ENCODE results near the gene SEMA6B. TPM values are rescaled to one million over a fixed set of nuclear protein-coding genes. Genes with fewer than 3 reads are reported as not detected.
"Not testable (repeated sequence)": the region's sequence is repeated elsewhere in the genome, so short reads cannot be mapped to it uniquely, and the experiment has no call there.

The SEMA6B gene
- total RNA-seq, 4 donors from 2014 or later: 3.7 to 22.5 (median 14.2) TPM

- TF ChIP-seq EP300 (IDR thresholded peaks at IDR 0.05) (no peak), POLR2A (IDR thresholded peaks at IDR 0.05; ENCODE audit: low read depth) (no peak), POLR2AphosphoS5 (IDR thresholded peaks at IDR 0.05) (no peak), CTCF (IDR thresholded peaks at IDR 0.05) (no peak)
- H3K27ac ChIP-seq (replicated peaks in 1 of 4): no peak overlapping the region
- H3K27me3 ChIP-seq: peaks cover 0 to 13% (median 0%) of the 10 kb centered on the region in 4 donors
- WGBS: 78% methylated on average over 9 of the region's 9 CpGs
- no peak for DNase-seq (ENCODE audit: extremely low spot score)
- H3K4me3 ChIP-seq: no peak overlapping the region
- intact Hi-C loops (cut with DNase I): no loop called here
- H3K4me1 ChIP-seq: peaks cover 8 to 20% (median 18%) of the 10 kb centered on the region in 4 donors
- H3K9me3 ChIP-seq: no peaks in the 10 kb centered on the region
- peaks cover 0 to 4% (median 0%) of the 10 kb centered on the region in 4 donors for H3K36me3 ChIP-seq
These were observed 26.1 kb downstream of the SEMA6B start for GRCh38 chr19:4533334-4533733.

- intact Hi-C loops (cut with DNase I): no loop called here
- H3K4me3 ChIP-seq: no peak overlapping the region
- TF ChIP-seq POLR2A (IDR thresholded peaks at IDR 0.05; ENCODE audit: low read depth): no peak
- no peak for TF ChIP-seq POLR2AphosphoS5 (IDR thresholded peaks at IDR 0.05)
- TF ChIP-seq CTCF (IDR thresholded peaks at IDR 0.05): no peak
- TF ChIP-seq EP300 (IDR thresholded peaks at IDR 0.05): no peak
- 59% methylated on average over 10 of the region's 28 CpGs for WGBS
- H3K9me3 ChIP-seq: no peaks in the 10 kb centered on the region
- peaks cover 8 to 20% (median 16%) of the 10 kb centered on the region in 4 donors for H3K4me1 ChIP-seq
- no peak for DNase-seq (ENCODE audit: extremely low spot score)
- H3K27ac ChIP-seq (replicated peaks in 1 of 4): no peak overlapping the region
- H3K27me3 ChIP-seq: no peaks in the 10 kb centered on the region
- H3K36me3 ChIP-seq: peaks cover 0 to 4% (median 0%) of the 10 kb centered on the region in 4 donors
These were observed 27.8 kb downstream of the SEMA6B start for GRCh38 chr19:4531562-4532165.

GRCh38 chr19:4529924-4530522, 29.5 kb downstream of the SEMA6B start:
- intact Hi-C loops (cut with DNase I): loop anchor here (5.0 kb wide), 1 partner anchor 263 kb away; no protein-coding TSS in a partner anchor
- Histone ChIP-seq H3K9me3 (no peaks in the 10 kb centered on the region), H3K27me3 (no peaks in the 10 kb centered on the region), H3K4me3 (no peak overlapping the region), H3K27ac (replicated peaks in 1 of 4) (no peak overlapping the region), H3K4me1 (peaks cover 1 to 8% (median 6%) of the 10 kb centered on the region in 4 donors), H3K36me3 (peaks cover 0 to 4% (median 0%) of the 10 kb centered on the region in 4 donors)
- WGBS: 88% methylated on average over 14 of the region's 14 CpGs
- TF ChIP-seq CTCF (IDR thresholded peaks at IDR 0.05) (no peak), POLR2AphosphoS5 (IDR thresholded peaks at IDR 0.05) (no peak)
- DNase-seq (ENCODE audit: extremely low spot score): no peak

GRCh38 chr19:4528843-4529242, 30.6 kb downstream of the SEMA6B start:
- intact Hi-C loops (cut with DNase I): loop anchor here (5.0 kb wide), 1 partner anchor 262 kb away; no protein-coding TSS in a partner anchor

GRCh38 chr19:4527377-4527776, 32.1 kb downstream of the SEMA6B start:
- not testable (repeated sequence) for H3K36me3 ChIP-seq; H3K27ac ChIP-seq (replicated peaks in 1 of 4); H3K9me3 ChIP-seq; H3K27me3 ChIP-seq; H3K4me3 ChIP-seq; H3K4me1 ChIP-seq; DNase-seq (ENCODE audit: extremely low spot score)
- 93% methylated on average over 8 of the region's 8 CpGs for WGBS
- intact Hi-C loops (cut with DNase I): loop anchor here (5.0 kb wide), 1 partner anchor 260 kb away; no protein-coding TSS in a partner anchor

More at GRCh38 chr19:4528843-4529242, 30.6 kb downstream of the SEMA6B start:
- DNase-seq (ENCODE audit: extremely low spot score): no peak
- 72% methylated on average over 9 of the region's 15 CpGs for WGBS
- TF ChIP-seq POLR2AphosphoS5 (IDR thresholded peaks at IDR 0.05) (no peak), POLR2A (IDR thresholded peaks at IDR 0.05; ENCODE audit: low read depth) (no peak), EP300 (IDR thresholded peaks at IDR 0.05) (no peak), CTCF (IDR thresholded peaks at IDR 0.05) (no peak)
- Histone ChIP-seq H3K27ac (replicated peaks in 1 of 4) (no peak overlapping the region), H3K27me3 (no peaks in the 10 kb centered on the region), H3K9me3 (no peaks in the 10 kb centered on the region), H3K4me3 (no peak overlapping the region), H3K4me1 (peaks cover 0 to under 1% (median 0%) of the 10 kb centered on the region in 4 donors), H3K36me3 (peaks cover 0 to 4% (median 0%) of the 10 kb centered on the region in 4 donors)

Measured in esophagus muscularis mucosa (tissue), 4 donors.